Stimulated activated CD8-positive, alpha-beta memory T cell treated with anti-CD3 and anti-CD28 coated beads, Interleukin-4, amount 100 ng/mL, for 48 hours (primary cell): ENCODE measurements around the gene DENND5A.

Experiments used
- DNase-seq: peaks from one replicate; pipeline ENCODE4 v3.0.0-alpha.2; 2020

Gene DENND5A

GRCh38 chr11:9265211-9266131 lies at the start of gene DENND5A:
TSS of gene DENND5A (minus strand) at chr11:9265350. CDS start at chr11:9265069, 281 bp downstream.
- peak; percentile 77 for DNase-seq

DNA sequence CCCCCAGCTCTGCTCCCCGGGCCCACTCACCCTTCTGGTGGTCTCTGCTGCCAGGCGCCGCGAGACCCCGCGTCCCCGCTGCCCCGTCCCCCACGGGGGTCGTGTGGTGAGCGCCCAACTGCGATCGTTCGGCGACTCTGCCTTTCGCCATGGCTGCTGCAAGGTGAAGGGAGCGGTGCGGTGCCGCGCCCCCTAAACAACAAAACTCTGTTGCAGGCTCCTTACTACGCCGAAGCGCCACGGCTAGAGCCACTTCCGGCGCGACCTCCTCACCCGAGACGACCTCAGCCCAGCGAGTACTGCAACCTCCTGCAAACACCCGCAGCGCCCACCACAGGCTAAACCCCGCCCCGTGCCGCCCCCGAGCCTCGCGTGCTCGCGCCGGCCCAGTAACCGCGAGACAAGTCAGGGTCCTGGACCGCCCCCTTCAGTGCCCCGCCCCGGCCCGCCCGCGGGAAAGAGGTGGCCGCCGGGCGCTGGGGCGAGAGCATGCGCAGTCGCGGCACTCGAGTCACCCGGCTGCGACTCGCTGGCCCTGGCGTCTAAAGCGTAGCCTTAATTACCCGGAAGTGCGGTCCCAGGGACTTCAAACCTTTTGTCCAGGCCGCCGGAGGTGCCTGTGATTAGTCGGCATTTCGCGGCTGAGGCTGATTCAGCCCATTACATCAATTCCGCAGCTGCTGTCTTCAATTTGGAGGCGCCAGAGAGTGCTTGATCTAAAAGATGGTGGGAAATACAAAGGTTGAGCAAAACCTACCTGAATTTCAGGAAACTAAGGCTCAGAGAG lies 49.3 kb upstream of the DENND5A start, which contains the start of gene TMEM41B:
Gene TMEM41B, minus strand, starts transcription at position 303 of the 787 bp plus-strand sequence. Its CDS starts 152 bp downstream, at position 151.
- peak; percentile 100 for DNase-seq

DNA sequence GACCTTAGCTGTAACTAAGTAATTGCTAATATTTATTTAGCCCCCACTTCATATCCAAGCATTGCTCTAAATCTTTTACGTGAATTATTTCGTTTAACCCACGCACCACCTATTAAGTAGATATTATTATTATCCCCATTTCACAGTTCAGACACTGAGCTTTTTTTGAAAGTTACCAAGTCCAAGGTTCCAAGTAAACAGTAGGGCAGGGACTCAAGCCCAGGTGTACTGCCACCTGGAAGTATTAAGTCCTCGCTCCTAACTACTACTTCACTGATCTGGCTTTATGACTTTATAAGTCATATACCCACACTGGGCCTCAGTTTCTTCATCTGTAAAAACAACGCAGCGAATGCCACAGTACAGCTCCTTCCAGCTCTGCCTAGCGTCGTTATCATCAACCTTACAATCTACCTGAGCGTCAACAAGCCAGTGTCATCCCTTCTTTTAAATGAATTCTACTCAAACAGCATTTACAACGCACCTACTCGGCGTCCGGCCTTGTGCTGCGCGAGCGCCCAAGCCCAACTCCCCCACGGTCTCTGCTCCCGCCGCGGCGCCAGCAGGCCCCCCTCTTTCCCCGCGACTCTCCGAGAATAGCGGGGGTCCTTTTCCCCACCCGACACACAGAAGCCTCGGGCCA lies 48.6 kb upstream of the DENND5A start:
- DNase-seq, result peak; percentile 48

DNA sequence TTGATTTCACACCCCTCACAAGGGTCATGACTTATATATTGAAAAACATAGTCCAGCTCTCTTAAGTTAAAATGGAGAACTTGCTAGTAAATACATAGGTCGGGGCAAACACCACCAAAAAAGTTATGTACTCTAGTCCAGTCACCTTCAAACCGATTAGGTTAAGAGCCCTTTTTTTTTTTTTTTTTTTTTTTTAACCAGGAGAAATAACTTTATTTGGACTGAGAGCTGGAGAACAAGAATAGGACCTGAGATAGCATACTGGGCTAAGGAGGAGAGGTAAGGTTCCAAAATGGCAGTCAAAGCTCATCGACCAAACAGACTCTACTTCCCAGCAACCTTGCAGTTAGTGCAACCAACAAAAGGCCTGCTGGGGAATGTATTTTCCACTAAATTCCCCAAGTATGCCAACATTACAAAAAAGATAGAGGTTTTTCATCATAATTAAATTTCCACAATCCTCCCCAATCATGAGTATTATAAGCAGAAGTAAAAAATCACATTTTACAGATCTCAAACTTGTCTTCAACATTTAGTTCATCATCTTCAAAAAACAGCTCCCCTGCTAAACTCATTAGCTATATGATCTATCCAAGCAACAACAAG lies 45.4 kb upstream of the DENND5A start:
- DNase-seq, result no peak

GRCh38 chr11:9304178-9304577 lies 39.0 kb upstream of the DENND5A start:
- DNase-seq, result no peak

GRCh38 chr11:9302448-9302847 lies 37.3 kb upstream of the DENND5A start:
- no peak for DNase-seq

GRCh38 chr11:9301720-9302119 lies 36.6 kb upstream of the DENND5A start:
- DNase-seq, result no peak

DNA sequence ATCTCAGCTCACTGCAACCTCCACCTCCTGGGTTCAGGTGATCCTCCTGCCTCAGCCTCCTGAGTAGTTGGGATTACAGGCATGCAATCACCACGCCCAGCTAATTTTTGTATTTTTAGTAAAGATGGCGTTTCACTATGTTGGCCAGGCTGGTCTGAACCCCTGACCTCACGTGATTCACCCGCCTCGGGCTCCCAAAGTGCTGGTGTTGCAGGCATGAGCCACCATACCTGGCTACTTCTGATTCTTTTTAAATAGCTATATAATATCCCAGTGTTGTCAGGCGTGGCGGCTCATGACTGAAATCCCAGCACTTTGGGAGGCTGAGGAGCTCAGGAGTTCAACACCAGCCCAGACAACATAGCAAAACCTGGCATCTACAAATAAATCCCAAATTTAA lies 28.5 kb upstream of the DENND5A start:
- DNase-seq, result no peak

DNA sequence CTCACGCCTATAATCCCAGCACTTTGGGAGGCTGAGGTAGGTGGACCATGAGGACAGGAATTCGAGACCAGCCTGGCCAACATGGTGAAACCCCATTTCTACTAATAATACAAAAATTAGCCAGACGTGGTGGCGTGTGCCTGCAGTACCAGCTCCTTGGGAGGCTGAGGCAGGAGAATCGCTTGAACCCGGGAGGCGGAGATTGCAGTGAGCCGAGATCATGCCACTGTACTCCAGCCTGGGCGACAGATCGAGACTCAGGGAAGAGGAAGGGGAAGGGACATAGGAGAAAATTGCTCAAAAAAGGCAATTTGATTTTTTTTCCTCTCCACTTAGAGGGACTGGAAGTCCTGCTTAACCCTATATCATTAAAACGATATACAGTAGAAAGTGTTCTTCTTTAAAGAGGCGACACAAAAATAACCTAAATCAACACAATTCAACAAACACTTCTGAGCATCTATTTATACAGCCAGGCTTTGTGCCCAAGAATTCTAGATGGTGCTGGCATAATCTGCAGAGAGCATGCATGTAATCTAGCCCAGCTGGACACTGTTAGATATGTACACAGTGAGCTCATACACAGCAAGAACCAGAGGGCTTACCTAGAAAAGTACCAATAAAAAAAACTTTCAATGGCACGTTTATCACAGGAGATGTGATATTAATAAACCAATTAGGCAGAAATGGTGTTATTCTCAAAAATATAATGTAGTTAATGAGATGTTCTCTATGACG lies 20.9 kb upstream of the DENND5A start:
- DNase-seq, result no peak

DNA sequence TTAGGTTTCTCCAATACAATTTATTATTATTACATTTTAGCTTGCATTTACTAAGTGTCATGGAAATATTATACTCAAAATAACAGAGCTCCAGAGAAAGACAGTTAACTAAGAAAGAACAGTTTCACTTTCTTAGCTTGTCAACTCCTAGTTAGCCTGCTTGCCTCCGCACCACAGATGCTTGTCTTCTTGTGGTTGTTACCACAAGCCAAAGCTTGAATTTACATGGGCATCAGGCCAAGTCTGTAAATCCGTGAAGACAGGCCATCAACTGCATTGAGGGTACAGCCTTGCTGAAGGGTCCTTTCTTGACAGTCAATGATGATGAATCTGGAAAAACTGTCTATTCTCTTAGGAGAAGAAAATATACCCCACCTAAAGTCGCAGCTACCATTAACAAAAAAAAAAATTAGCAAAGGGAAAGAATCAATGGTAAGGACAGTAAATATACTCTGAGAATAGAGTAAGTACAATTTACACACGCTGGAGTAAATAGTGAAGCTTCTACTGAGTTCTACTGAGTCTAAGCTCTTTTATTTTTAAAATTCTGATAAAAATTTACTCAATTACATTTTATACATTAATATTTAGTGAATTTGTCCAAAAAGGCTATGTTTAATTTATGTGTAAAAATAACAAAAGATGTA lies 15.6 kb upstream of the DENND5A start:
- DNase-seq, result peak; percentile 65

DNA sequence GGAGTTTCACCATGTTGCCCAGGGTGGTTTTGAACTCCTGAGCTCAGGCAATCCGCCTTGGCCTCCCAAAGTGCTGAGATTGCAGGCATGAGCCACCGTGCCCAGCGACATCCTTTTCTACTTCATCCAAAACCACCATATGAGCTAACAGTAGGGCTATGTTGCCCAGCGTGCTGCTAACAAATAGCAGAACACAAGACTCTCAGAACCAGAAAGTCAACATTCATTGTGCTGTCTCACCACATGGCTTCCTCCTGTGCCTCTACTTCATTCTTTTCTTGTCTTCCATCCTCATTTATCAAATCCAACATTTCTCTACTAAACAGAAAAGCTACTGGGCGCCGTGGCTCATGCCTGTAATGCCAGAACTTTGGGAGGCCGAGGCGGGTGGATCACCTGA lies 12.0 kb upstream of the DENND5A start:
- no peak for DNase-seq

DNA sequence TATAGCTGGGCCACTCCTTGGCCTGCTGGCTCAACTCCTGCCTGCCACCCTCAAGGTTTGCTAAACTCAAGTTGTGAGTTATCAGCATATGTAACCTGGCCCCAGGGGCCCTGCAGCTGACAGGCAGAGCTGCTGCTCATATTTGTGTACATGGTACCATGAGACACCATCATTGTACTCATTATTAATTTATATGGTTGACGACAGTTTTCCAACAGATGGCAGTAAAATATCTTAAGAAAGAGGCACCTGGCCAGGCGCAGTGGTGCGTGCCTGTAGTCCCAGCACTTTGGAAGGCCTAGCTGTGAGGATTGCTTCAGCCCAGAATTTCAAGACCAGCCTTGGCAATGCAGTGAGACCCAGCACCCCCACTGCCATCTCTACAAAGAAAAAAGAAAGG lies 11.4 kb upstream of the DENND5A start:
- no peak for DNase-seq

DNA sequence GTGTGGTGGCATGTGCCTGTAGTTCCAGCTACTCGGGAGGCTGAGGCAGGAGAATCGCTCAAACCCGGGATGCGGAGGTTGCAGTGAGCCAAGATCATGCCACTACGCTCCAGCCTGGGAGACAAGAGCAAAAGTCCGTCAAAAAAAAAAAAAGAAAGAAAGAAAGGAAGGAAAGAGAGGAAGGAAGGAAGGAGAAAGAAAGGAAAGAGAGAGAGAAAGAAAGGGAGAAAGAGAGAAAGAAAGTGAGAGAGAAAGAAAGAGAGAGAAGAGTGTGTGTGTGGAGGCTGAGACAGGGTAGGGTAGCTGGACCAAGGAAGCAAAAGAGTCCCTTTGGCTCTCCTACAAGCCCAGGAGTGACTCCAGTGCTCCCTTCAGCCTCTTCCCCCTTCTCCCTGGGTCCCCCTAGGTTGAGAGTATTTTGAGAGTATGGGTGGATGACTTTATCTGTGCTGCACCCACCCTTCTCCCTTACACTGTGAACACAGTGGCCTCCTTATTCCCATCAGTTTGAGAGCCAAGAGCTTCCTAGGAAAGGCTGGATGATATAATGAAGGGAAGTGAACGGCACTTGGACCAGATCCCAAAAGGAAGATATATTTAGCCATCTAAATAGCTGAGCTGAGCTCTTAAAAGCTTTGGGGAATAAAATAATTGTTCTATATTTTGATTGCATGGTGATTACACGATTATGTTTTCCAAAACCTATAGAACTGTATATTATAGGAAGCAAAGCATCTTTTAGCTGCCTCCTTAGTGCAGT lies 9.5 kb upstream of the DENND5A start:
- no peak for DNase-seq

GRCh38 chr11:9273376-9274336 lies 8.5 kb upstream of the DENND5A start:
- DNase-seq, result no peak

DNA sequence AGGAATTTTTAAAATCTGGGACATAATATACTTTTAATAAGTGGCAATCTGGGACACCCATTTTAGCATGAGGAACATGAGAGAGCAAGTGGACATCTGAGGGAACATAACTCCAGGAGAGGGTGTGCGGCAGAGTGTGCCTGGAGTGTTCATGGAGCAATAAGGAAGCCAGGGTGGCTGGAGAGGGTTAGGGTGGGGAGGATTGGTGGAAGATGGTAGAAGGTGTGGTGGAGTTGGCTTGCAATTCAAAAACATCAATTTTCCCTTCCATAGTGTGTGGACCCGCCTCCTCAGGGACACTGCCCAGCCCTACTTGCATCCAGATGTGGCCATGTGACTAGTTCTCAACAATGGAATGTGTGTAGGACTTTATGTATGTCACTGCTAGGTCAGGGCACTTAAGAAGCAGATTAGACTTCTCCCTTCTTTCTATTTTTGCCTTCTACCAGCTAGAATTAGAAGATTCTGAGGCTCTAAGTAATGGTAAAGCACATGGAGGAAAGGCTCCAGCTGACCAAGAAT lies 4.4 kb upstream of the DENND5A start:
- no peak for DNase-seq

DNA sequence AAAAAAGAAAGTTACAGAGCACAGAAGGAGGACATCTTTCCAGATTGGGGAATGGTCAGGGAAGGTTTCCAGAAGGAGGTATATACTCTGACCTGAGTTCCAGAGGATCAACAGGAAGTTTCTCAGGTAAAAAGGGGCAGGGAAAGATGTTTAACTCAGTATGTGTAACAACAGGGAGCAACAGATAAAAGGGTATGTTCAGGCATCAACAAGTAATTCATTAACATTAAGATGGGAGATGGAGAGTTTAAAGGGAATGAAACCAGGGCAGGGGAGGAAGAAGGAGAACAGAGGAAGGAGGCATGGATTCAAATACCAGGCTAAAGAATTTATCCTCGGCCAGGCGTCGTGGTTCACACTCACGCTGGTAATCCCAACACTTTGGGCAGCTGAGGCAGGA lies 2.5 kb upstream of the DENND5A start:
- DNase-seq, result no peak

DNA sequence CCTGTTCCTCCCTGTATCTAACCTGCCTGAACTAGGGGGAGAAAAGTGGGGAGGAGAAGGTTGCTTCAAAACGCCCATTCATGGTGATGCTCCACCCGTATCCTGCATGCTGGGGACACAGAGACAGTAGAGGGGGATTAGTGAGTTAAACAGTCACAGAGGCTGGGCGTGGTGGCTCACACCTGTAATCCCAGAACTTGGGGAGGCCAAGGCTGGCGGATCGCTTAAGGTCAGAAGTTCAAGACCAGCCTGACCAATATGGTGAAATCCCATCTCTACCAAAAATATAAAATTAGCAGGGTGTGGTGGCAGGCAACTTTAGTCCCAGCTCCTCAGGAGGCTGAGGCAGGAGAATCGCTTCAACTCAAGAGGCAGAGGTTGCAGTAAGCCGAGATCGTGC lies 1.8 kb upstream of the DENND5A start:
- no peak for DNase-seq

DNA sequence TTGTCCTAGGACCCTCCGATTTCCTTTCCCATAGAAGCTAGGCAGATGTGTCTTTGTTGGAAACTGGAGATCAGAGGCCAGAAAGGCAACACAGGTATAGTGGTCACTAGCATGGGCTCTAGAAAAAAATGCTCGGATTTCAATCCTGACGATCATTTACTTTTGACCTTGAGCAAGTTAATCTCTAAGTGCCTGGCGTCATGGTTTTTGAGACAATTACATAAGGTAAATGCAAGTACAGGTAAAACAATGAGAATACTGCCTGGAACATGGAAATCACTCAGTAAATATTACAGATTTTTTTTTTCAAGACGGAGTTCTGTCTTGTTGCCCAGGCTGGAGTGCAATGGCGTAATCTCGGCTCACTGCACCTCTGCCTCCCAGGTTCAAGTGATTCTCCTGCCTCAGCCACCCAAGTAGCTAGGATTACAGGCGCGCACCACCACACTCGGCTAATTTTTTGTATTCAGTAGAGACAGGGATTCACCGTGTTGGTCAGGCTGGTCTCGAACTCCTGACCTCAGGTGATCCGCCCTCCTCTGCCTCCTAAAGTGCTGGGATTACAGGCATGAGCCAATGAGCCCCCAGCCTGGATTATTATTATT lies 1.1 kb upstream of the DENND5A start:
- DNase-seq, result no peak
